GM12878 (cell line): ENCODE results near the gene CCDC107. TPM values are rescaled to one million over a fixed set of nuclear protein-coding genes. Genes with fewer than 3 reads are reported as not detected.

ENCODE experiments used
- ATAC-seq: fragments of 200-7000 bp; cut with Tn5 transposase; 3 replicates; pipeline ENCODE4 v1.9.1; 2020; ENCODE audit warnings: mild to moderate bottlenecking, moderate library complexity
- BruUV-seq: library from RNA; stranded (reverse); fragments of 400-500 nt; replicated peaks from 2 replicates; lab custom pipeline; 2021; lab: Mats Ljungman, UMichigan
- CTCF ChIA-PET: fragments of 300-600 bp; sonication (Branson Sonifier 250); formaldehyde crosslinking; extraction: SDS; loops from one replicate; lab custom pipeline; 2021; ENCODE audit warnings: inconsistent platforms; lab: Yijun Ruan, JAX
- POLR2A ChIA-PET: fragments of 350-600 bp; formaldehyde crosslinking; extraction: SDS; loops from one replicate; lab custom pipeline; 2021; ENCODE audit warnings: inconsistent platforms; lab: Charles Lee
- RAD21 ChIA-PET: fragments of 300-600 bp; sonication (Branson Sonifier 250); formaldehyde crosslinking; loops from one replicate; lab custom pipeline; 2023; ENCODE audit warnings: antibody characterized with exemption; ENCODE audit not compliant: unreplicated experiment; lab: Charles Lee
- SMC1A ChIA-PET: fragments of 300-600 bp; sonication (Branson Sonifier 250); formaldehyde crosslinking; loops from one replicate; lab custom pipeline; 2023; ENCODE audit not compliant: unreplicated experiment, uncharacterized antibody; lab: Charles Lee
- DNase-seq: peaks from one replicate; pipeline ENCODE4 v3.0.0-alpha.2; 2011; ENCODE audit warnings: low read depth, low spot score
- FAIRE-seq: peaks from 3 replicates; lab custom pipeline; 2011; peaks lifted over from hg19 to GRCh38; lab: Jason Lieb, UNC
- H2AFZ ChIP-seq: 2 replicates; pipeline ENCODE4 v1.6.0; 2011; ENCODE audit warnings: low read depth, low read length, control low read depth; ENCODE audit not compliant: control insufficient read depth
- H3K27ac ChIP-seq: 2 replicates; pipeline ENCODE4 v1.5.1; 2011; ENCODE audit warnings: control low read depth; ENCODE audit not compliant: control insufficient read depth, insufficient read depth
- H3K27me3 ChIP-seq, 2 experiments: replicated peaks in 1 of 2; 2 replicates each; pipeline versions ENCODE4 v1.6.0 to v1.6.1; 2011; ENCODE audit warnings: low read length in 1 of 2; ENCODE audit not compliant: control insufficient read depth in 2 of 2, insufficient read depth in 2 of 2
- H3K36me3 ChIP-seq, 2 experiments: 2 replicates each; pipeline ENCODE4 v1.5.1; 2011; ENCODE audit warnings: low read length in 1 of 2; ENCODE audit not compliant: control insufficient read depth in 2 of 2, insufficient read depth in 2 of 2
- H3K4me1 ChIP-seq: 2 replicates; pipeline ENCODE4 v1.6.1; 2011; ENCODE audit warnings: mild to moderate bottlenecking, low read length, moderate library complexity, mixed read lengths; ENCODE audit not compliant: control insufficient read depth, insufficient read depth
- H3K4me2 ChIP-seq: 2 replicates; pipeline ENCODE4 v1.6.0; 2011; ENCODE audit warnings: control low read depth; ENCODE audit not compliant: control insufficient read depth, insufficient read depth
- H3K4me3 ChIP-seq: fragments of 200-600 bp; sonication (generic); 2 replicates; pipeline ENCODE4 v1.5.1; 2016
- H3K79me2 ChIP-seq: 2 replicates; pipeline ENCODE4 v1.6.0; 2011; ENCODE audit warnings: low read length; ENCODE audit not compliant: control insufficient read depth, insufficient read depth
- H3K9ac ChIP-seq: 2 replicates; pipeline ENCODE4 v1.8.0; 2011; ENCODE audit warnings: low read length, control low read depth, mixed read lengths; ENCODE audit not compliant: control insufficient read depth, insufficient read depth
- H3K9me3 ChIP-seq: replicated peaks from 3 replicates; pipeline ENCODE4 v1.5.1; 2011; ENCODE audit warnings: mild to moderate bottlenecking, low read length; ENCODE audit not compliant: control insufficient read depth, insufficient read depth
- H4K20me1 ChIP-seq: 2 replicates; pipeline ENCODE4 v1.6.0; 2011; ENCODE audit not compliant: control insufficient read depth, insufficient read depth
- BHLHE40 ChIP-seq, 2 experiments: fragments of 450-650 bp in 1 of 2; IDR thresholded peaks; 2 replicates each; pipeline ENCODE4 v1.6.1; 2011 to 2017; ENCODE audit warnings: low read depth in 2 of 2, borderline replicate concordance in 1 of 2, improper control_type of control experiment in 1 of 2, low read length in 1 of 2, mild to moderate bottlenecking in 1 of 2
- FOXK2 ChIP-seq: fragments of 450-650 bp; IDR thresholded peaks from 2 replicates; pipeline ENCODE4 v1.6.1; 2017; ENCODE audit warnings: mild to moderate bottlenecking, moderate library complexity
- KAT2A ChIP-seq: conservative IDR thresholded peaks from 2 replicates; pipeline ENCODE4 v1.6.1; 2011; ENCODE audit warnings: low read depth, low read length; ENCODE audit not compliant: control insufficient read depth
- KLF5 ChIP-seq: fragments of 450-650 bp; IDR thresholded peaks from 2 replicates; pipeline ENCODE4 v1.6.1; 2014; ENCODE audit warnings: mild to moderate bottlenecking; ENCODE audit not compliant: partially characterized antibody
- MXI1 ChIP-seq: fragments of 150-350 bp; IDR thresholded peaks from 2 replicates; pipeline ENCODE4 v1.6.1; 2011; ENCODE audit warnings: low read depth, mild to moderate bottlenecking, inconsistent platforms, low read length, improper control_type of control experiment
- NFIC ChIP-seq: IDR thresholded peaks from 2 replicates; pipeline ENCODE4 v1.6.1; 2012; ENCODE audit warnings: low read depth, mild to moderate bottlenecking, inconsistent platforms, low read length, moderate library complexity
- PAX8 ChIP-seq: fragments of 450-650 bp; IDR thresholded peaks from 2 replicates; pipeline ENCODE4 v1.6.1; 2017; ENCODE audit warnings: mild to moderate bottlenecking, moderate library complexity
- TCF12 ChIP-seq: IDR thresholded peaks from 2 replicates; pipeline ENCODE4 v1.6.1; 2011; ENCODE audit warnings: low read depth, mild to moderate bottlenecking, low read length
- WGBS: methylation state at CpG from one replicate; pipeline ENCODE4 v1.1.6; 2016; ENCODE audit warnings: low lambda C conversion rate; ENCODE audit not compliant: insufficient replicate concordance, insufficient coverage; ENCODE audit errors: missing lambda C conversion rate; 5-methylcytosine and 5-hydroxymethylcytosine counted together
- in situ Hi-C: fragments of 300-500 bp; cut with MboI; formaldehyde crosslinking; loops from 9 replicates; pipeline ENCODE4 v1.14.3; 2018; ENCODE audit warnings: mixed read lengths
- intact Hi-C: fragments of 100-400 bp; cut with micrococcal nuclease; formaldehyde crosslinking; loops from one replicate; pipeline ENCODE4 v1.14.2; 2022; ENCODE audit not compliant: unreplicated experiment
- polyA plus RNA-seq, 11 experiments: library from polyadenylated mRNA; depleted of rRNA in 4 of 11; unstranded in 6 of 11; stranded (reverse) in 5 of 11; fragments of >200 nt; fragmentation: Nextera tagmentation in 4 of 11; fragmentation: Illumina TruSeq in 1 of 11; extraction: Ambion mirVana in 4 of 11; extraction: Trizol in 1 of 11; gene quantifications; 1 replicate in 1 of 11; 2 replicates in 10 of 11; pipeline versions ENCODE4 v1.2.1 to v1.2.3, GENCODE V29; 2011 to 2016; ENCODE audit warnings: inconsistent platforms in 2 of 11, missing spikeins in 2 of 11, low read depth in 1 of 11
- total RNA-seq, 4 experiments: library from RNA; depleted of rRNA in 3 of 4; stranded (reverse); fragments of >200 nt in 3 of 4; fragmentation: Illumina TruSeq in 1 of 4; extraction: Trizol in 1 of 4; gene quantifications; 2 replicates each; pipeline versions ENCODE4 v1.2.1 to v1.2.3, GENCODE V29; 2013 to 2021
- TF ChIP-seq, protein P1 (sequence below): IDR thresholded peaks from 2 replicates; pipeline ENCODE4 v1.6.1; 2012; ENCODE audit warnings: low read length, inconsistent platforms

CCDC107 gene
- total and polyA plus RNA-seq, 10 of the 15 experiments (the other 5 are each of a cell fraction or from before 2014, with no cell fraction given) = 0.19 to 18.3 (median 10.6) TPM

GRCh38 chr9:35667939-35668338 lies 9.8 kb downstream of the CCDC107 start:
- intact Hi-C loops = no loop called here
- ChIA-PET CTCF (interaction anchor here (0.9 to 13.5 kb wide), 3 partner anchors 19 to 80 kb away, joined by 3 to 227 read pairs (median 116); partner anchors contain the start of genes SIT1 and TPM2), RAD21 (interaction anchor here (9.7 kb wide), 1 partner anchor 20 kb away, joined by 95 read pairs; the partner anchor contains the start of gene SIT1), SMC1A (interaction anchor here (12.5 kb wide), 1 partner anchor 62 kb away, joined by 145 read pairs; the partner anchor contains the start of genes CREB3 and TLN1), POLR2A (no interaction called here)
- Histone ChIP-seq H3K4me1 (peaks cover 21% of the 10 kb centered on the region), H3K4me2 (no peak overlapping the region), H3K4me3 (no peak overlapping the region), H3K9ac (no peak overlapping the region), H3K27ac (no peak overlapping the region), H4K20me1 (no peaks in the 10 kb centered on the region), H2AFZ (no peak overlapping the region), H3K79me2 (peaks cover 17% of the 10 kb centered on the region), H3K36me3 (no peaks in the 10 kb centered on the region), H3K9me3 (no peaks in the 10 kb centered on the region), H3K27me3 (no peaks in the 10 kb centered on the region)
- FAIRE-seq (no peak), DNase-seq (no peak), ATAC-seq (no peak)
- TF ChIP-seq NFIC = no peak
- no peak for TF ChIP-seq PAX8
- TF ChIP-seq MXI1 = no peak
- TF ChIP-seq TCF12 = no peak
- TF ChIP-seq, protein P1, sequence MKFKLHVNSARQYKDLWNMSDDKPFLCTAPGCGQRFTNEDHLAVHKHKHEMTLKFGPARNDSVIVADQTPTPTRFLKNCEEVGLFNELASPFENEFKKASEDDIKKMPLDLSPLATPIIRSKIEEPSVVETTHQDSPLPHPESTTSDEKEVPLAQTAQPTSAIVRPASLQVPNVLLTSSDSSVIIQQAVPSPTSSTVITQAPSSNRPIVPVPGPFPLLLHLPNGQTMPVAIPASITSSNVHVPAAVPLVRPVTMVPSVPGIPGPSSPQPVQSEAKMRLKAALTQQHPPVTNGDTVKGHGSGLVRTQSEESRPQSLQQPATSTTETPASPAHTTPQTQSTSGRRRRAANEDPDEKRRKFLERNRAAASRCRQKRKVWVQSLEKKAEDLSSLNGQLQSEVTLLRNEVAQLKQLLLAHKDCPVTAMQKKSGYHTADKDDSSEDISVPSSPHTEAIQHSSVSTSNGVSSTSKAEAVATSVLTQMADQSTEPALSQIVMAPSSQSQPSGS = no peak
- TF ChIP-seq BHLHE40 (IDR thresholded peaks at IDR 0.05; ENCODE audit: borderline replicate concordance in 1 of 2, low read depth in 2 of 2, low read length in 1 of 2) = no peak
- TF ChIP-seq KLF5 = no peak
- TF ChIP-seq FOXK2 = no peak
- TF ChIP-seq KAT2A = no peak
- 97% methylated on average over 3 of the region's 3 CpGs for WGBS
- no TSS peak for BruUV-seq
- in situ Hi-C loops = loop anchor here (5.0 kb wide), 1 partner anchor 54 kb away; no protein-coding TSS in a partner anchor
